Islet of Langerhans (tissue), 1 donor: ENCODE results near the gene ZMIZ2.
"Not testable (repeated sequence)": the region's sequence is repeated elsewhere in the genome, so short reads cannot be mapped to it uniquely, and the experiment has no call there.

Experiments used
- FAIRE-seq: peaks from one replicate; lab custom pipeline; 2011; peaks lifted over from hg19 to GRCh38; lab: Jason Lieb, UNC

The ZMIZ2 gene

DNA sequence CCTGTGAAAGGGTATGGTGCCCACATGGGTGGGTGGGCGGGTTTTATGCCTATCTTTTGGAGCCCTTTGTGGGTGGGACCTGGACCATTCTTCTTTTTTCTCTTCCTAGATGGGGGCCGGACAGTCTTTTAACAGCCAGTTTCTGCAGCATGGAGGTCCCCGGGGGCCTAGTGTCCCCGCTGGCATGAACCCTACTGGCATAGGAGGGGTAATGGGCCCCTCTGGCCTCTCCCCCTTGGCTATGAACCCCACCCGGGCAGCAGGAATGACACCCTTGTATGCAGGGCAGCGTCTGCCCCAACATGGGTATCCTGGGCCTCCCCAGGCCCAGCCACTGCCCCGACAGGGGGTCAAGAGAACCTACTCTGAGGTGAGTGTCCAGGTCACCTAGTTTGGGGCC lies 9.1 kb downstream of the ZMIZ2 start:
- no peak for FAIRE-seq

DNA sequence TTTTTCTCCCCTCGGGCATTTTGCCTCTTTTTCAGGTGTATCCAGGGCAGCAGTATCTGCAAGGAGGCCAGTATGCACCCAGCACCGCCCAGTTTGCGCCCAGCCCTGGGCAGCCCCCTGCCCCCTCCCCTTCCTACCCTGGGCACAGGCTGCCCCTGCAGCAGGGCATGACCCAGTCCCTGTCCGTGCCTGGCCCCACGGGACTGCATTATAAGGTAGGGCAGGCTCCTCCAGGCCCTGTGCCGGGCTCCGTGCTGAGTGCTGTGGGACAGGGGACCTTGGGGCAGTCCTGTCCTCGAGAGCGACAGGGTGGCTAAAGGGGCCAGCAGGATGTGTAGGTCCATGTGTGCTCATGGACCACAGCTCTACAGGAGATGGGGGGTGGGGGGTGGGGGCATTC lies 10.6 kb downstream of the ZMIZ2 start:
- FAIRE-seq, result no peak

DNA sequence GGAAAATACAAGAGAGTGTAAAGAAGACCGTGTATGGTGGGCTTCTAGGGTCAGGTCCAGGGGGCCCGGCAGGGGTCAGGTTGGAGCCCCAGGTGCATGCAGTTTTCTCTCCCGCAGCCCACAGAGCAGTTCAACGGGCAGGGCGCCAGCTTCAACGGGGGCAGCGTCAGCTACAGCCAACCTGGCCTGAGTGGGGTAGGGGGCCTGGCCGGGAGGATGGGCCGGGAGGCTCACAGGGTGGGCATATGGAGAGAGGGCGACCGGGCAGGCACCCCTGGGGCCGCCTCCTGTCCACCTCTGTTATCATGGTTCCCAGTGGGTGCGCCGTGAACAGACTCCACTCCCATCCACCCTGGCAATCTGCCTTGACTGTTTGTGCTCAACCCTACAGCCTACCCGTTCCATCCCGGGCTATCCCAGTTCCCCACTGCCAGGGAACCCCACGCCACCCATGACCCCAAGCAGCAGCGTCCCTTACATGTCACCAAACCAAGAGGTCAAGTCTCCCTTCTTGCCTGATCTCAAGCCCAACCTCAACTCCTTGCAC lies 11.5 kb downstream of the ZMIZ2 start:
- no peak for FAIRE-seq

DNA sequence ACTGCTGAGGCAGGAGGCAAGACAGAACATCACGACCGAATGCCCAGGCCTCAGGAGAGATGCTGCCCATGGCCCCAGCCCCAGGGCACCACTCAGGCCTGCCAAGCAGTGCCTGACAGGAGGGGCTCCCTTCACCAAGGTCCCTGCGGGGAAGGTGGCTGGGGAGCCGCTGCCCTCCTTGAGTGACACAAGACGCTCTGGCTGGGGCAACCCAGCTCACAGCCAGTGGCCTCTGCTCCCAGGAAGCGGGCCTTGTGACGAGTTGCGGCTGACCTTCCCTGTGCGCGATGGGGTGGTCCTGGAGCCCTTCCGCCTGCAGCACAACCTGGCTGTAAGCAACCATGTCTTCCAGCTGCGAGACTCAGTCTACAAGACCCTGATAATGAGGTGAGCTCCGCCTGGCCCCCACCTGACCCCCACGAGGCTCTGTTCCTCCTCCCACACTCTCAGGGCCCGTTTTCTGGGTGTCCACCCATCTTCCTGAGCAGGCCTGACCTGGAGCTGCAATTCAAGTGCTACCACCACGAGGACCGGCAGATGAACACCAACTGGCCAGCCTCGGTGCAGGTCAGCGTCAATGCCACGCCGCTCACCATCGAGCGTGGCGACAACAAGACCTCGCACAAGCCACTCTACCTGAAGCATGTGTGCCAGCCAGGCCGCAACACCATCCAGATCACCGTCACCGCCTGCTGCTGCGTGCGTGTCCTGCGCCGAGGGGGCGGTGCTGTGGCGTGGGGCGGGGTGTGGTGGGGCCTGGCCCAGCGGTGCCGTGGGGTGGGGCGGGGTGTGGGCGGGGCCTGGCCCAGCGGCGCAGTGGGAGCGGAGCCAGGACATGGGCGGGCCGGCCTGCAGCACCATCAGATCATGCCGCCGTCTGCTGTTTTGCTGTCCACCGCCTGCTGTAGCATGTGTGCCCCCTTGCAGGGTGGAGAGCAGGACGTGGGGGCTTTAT lies 12.8 kb downstream of the ZMIZ2 start:
- FAIRE-seq, result no peak

DNA sequence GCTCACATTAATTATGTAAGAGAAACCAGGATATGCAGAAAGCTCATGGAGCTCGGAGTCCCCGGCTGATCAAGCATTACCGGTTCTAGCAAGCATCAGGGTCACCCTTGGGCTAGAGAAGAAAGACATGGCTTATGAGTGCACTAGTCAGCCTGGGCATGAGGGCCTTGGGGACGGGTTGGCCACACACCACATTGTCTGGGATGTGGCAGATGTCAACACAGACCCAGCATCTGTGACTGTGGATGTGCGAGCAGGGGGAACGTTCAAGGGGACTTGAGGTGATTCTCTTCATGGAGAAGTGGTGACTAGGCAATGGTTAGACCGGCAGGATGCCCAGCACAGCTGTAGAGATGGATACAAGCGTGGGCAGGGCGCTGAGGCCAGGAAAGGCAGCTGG lies 13.7 kb downstream of the ZMIZ2 start:
- FAIRE-seq, result no peak

DNA sequence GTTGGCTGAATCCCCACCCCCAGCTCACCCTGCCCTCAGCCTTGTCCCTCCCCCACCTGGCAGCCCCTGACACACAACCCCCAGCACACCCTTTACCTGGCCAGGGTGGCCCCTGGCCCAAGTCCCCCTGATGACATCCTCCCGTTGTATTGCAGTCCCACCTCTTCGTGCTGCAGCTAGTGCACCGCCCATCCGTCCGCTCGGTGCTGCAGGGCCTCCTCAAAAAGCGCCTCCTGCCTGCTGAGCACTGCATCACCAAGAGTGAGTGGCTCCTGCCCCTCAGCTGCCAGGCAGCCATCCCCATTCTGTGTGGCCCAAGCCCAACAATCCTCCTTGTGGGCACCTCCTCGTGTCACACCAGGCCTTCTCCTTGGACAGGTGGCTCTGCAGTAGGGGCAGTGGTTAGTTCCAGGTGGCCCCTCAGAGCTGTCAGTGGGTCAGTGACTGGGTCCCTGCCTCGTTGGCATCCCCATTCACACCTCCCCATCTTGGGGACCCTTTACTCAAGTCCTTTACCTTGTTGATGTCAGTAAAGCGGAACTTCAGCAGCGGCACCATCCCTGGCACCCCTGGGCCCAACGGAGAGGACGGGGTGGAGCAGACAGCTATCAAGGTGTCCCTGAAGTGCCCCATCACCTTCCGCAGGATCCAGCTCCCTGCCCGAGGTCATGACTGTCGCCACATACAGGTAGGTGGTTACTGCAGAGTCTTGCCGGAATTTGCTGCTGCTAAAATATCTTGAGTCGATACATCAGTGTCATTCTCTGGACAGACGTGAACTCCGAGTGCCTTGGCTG lies 14.3 kb downstream of the ZMIZ2 start:
- FAIRE-seq, result no peak

DNA sequence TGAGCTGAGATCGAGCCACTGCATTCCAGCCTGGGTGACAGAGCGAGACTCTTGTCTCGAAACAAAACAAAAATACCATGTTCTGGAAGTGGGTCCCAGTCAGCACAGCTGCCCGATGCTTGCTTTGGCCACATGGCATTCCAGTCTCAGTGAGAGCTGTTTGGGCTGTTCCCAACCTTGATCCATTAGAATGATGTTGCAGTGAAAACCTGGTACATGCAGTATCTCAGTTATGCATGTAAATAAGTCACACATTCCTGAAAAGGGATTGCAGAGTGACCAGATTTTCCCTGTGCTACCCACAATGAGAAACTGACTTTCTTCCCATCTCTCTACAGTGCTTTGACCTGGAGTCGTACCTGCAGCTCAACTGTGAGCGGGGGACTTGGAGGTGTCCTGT lies 15.4 kb downstream of the ZMIZ2 start:
- no peak for FAIRE-seq

DNA sequence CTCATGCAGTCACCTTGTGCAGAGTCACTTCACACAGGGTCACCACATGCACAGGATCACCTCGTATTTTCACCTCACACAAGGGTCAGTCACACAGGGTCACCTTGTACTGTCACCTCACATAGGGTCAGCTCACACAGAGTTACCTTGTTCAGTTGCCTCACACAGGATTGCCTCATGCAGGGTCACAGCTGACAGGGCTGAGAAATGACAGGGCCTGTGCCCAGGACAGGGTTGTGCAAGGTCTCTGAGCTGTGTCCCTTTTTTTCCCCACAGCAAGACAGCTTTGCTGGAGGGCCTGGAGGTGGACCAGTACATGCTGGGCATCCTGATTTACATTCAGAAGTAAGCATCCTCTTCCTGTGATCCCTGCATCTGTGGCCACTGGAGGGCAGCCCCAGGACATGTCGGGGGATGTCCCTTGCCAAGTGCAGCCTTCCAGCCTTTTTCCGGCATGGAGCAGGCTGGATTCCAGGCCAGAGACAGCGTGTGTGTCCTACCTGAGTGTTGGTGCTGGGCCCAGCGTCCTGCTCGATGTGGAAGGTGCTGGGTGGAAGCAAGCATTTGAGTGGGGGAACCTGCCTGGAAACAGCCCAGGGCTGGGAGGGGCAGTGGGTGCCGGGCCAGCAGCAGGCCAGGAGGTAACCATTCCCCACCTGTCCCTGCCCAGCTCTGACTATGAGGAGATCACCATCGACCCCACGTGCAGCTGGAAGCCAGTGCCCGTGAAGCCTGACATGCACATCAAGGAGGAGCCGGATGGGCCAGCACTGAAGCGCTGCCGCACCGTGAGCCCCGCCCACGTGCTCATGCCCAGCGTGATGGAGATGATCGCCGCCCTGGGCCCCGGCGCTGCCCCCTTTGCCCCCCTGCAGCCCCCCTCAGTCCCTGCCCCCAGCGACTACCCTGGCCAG lies 16.3 kb downstream of the ZMIZ2 start:
- no peak for FAIRE-seq

DNA sequence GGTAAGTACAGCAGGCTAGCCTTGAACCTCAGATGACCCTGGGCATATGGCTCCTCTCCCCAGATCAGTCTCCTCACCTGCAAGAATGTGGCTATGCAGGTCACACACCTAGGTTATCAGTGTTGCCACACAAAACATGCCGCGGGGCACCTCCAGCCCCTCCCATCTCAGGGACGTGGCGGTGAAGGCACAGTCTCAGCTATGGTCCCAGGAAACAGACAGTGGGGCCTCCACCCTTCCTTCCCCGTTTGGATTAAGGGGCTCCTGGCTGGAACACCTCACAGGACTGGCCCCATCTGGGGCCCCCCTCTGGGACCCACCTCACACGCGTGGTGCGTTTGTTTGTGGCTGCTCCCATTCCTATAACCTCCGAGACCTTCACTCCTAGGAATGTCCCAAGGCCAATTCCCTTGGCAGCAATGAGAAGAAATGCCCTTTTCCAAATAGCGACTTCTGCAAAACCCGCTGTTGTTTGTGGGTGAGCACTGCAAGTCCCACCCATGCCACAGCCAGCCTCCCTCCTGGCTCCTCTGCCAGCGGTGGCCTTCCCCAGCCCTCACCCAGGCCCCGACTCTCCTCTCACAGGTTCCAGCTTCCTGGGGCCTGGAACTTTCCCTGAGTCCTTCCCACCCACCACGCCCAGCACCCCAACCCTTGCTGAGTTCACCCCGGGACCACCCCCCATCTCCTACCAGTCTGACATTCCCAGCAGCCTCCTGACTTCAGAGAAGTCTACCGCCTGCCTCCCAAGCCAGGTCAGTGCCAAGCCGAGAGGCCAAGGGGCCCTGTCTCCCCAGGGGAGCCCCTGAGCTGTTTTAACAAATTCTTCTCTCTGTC lies 17.1 kb downstream of the ZMIZ2 start:
- no peak for FAIRE-seq

DNA sequence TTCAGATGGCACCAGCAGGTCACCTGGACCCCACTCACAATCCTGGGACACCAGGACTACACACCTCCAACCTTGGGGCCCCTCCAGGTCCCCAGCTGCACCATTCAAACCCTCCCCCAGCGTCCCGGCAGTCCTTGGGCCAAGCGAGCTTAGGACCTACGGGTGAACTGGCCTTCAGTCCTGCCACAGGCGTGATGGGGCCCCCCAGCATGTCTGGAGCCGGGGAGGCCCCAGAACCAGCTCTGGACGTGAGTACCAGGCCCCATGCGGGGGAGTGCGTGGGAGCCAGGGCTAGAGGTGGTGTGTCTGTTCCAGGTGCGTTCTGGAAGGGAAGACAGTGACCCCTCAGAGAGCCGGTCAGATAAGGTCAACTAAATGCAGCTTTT lies 17.8 kb downstream of the ZMIZ2 start:
- no peak for FAIRE-seq

DNA sequence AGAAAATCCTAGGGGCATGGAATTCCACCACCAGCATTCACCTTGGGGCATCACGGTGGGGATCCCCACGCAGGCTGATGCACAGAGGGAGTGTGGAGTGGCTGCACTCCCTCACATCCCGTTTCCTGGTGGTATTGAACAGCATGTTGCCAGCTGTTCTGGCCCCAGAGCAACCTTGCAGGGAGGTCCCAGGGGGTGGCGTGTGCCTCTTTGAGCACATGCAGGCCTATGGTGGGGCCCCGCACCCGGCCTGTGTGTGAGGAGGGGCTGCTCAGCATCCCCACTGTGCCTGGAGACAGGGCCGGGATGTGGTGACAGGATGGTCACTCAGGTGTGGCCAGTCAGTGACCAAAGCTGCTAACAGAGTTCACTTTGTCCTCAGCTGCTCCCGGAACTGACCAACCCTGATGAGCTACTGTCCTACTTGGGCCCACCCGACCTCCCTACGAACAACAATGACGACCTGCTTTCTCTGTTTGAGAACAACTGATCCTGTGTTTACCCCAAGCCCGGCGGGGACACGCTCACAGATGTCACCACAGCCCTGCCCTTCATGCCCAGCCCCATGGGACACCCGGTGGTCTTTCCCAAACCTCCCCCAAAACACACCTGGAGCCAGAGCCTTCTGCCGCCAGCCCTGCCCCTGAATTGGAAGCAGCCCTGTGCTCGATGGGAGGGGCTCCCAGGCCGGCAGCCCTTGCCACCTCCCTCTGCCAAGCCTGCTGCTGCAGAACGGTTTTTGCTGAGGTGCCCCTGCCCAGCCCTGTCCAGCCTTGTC lies 18.7 kb downstream of the ZMIZ2 start:
- no peak for FAIRE-seq

DNA sequence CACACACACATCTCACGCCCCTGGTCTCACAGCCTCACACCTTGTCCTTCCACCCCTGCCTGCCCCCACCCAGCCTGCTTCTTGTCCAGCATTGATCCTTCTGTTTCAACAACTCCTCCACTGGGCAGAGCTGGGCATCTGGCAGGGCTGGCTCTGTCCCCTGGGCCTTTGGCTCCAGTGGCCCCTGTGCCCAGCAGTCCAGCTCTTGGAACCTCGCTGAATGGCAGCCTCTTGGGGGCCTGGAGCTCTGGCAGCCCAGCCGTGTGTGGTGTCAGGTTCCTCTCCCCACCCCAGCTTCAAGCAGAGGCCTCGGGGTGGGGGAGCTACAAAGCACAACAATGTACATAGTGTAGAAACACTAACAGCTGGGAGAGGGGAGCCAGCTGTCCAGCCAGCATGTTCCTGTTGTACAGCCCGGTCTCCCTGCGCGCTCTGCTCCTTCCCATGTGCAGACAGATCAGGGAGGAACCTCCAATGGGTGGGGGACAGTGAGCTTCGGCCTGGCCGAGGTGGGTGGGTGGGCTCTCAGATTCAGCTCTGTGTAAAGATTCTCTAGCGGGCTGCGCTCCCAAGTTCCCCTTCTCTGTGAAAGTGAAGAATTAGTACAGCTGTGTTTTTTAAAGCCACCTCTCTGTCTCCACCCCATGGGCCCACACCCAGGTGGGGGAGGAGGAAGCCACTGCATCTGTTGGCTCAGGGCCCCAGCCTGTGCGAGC lies 19.4 kb downstream of the ZMIZ2 start:
- FAIRE-seq, result no peak

DNA sequence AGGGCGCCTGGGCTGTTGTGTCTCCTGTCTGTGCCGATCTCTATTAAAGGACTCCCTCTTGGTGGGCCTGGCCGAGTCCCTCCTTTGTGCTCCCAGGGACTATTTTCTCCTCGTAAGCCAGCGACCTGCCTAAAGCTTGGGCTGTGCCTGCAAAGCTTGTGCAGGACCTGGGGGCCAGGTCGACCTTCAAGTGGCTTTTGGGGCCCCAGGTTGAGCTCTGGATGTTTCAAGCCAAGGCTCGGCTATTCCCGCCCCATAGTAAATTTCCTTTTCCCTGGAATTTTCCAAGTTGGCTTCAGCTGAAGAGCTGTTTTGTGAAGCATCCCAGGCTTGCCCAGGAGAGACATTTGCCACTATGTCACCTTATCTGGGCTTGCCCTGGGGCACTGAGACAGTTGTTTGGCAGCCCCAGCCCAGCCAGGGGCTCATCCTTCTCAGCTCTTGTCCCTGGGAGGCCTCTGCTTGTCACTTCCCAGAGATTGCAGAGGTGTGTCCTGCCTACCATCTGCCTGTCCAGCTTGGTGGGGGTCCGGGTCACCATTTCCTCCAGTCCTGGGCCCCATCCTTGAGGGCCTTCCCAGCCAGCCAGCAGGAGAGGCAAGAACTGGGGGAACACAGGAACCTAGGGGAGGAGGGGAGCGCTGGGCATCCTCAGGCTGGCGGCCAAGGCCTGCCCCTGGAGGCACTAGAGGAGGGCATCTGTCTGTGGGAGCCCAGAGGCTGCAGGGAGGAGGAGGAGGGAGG lies 20.2 kb downstream of the ZMIZ2 start:
- no peak for FAIRE-seq

DNA sequence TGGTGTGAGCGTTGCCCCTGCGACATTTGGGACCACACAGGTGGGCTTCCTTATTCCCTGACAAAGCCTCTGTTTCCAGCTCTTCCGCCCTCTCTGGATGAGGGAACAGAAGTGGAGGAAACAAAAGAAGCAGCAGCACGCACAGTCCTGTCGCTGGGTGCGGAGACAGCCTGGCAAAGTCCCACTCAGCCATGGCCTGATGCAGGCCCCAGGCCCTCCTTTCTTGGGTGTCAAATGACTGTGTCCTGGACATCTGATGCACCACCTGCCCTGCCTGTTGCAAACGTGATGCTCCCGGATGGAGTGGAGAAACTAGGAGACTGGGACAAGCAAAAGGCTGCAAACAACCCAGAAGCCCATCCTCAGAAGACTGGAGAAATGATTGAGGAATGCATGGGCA lies 20.7 kb downstream of the ZMIZ2 start:
- no peak for FAIRE-seq

DNA sequence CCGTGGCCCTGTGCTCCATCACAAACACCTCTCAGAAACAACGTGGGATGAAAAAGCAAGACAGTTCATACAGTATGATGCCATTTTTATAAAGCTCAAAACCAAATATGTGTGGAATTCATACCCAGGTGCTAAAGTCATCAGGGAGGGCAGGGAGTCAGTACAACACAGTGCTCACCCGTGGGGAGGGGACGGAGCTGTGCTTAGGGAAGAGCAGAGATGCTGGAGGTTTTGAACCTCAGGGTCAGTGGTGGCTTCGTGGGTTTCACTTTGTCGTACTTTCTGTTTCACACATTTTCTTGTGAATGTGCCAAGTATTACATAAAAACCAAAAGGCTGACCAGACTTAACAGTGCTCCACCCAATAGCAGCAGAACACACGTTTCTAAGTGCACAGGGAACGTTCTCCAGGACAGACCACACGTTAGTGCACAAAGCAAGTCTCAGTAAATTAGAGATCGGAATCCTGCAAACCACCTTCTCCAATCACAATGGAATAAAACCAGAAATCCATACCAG lies 21.2 kb downstream of the ZMIZ2 start:
- no peak for FAIRE-seq

DNA sequence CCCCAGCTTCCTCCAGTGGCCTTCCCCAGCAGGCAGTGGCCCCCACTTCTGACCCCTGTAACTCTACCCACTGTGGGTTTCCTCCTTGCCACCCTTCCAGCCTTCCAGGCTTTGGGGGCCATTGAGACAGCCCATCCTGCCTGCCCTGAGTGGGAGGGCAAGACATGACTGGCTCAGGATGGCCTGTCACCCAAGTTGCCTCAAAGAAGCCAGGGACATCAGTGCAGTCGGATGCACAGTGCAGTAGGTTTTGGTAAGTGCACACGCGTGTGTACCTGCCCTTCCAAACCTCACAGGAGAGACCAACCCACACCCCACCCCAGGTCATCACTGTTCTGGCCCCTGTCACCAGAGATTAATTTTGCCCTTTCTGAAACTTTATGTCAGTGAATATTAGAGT lies 22.7 kb downstream of the ZMIZ2 start:
- FAIRE-seq, result no peak

DNA sequence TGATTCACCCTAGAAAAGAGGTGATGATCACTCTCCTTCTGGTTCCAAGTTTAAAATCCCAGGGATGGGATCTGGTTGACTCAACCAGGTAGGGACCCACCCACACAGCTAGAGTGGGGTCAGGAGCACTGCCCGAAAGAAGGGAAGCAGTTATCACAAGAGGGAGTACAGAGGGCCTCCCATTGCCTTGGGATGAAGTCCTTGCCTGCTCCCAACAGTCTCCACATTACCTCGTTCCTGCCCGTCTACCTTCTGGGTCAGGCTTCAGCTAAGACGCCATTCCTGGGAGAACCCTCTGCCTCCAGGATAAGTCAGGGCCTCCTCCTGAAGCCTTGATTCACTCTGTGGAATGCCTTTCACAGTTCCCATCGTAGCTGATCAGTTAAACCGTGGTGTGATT lies 23.8 kb downstream of the ZMIZ2 start:
- no peak for FAIRE-seq

DNA sequence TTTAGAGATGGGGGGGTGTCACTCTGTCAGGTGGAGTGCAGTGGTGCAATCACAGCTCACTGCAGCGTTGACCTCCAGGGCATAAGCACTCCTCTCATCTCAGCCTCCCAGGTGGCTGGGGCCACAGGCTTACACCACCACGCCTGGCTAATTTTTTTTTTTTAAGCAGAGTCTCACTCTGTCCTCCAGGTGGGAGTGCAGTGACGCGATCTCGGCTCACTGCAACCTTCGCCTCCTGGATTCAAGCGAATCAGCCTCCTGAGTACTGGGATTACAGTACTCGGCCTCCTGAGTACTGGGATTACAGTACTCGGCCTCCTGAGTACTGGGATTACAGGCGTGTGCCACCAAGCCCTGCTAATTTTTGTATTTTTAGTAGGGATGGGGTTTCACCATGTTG lies 24.2 kb downstream of the ZMIZ2 start:
- FAIRE-seq, result no peak

DNA sequence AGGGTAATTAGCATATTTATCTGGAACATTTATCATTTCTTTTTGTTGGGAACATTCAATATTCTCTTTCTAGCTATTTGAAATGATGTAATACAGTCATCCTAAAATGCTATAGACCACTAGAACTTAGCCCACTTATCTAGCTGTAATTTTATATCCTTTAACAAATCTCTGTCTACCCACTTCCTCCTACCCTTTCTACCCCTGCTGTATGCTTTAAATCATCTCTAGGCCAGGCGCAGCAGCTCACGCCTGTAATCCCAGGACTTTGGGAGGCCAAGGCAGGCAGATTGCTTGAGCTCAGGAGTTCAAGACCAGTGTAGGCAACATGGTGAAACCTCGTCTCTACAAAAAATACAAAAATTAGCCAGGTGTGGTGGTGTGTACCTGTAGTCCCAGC lies 25.8 kb downstream of the ZMIZ2 start:
- not testable (repeated sequence) for FAIRE-seq
